Thyroid gland (tissue), 4 donors: ENCODE results near the gene IZUMO2.

Experiments used
- POLR2A ChIP-seq, 2 donors: fragments of 450-650 bp; IDR thresholded peaks; one replicate each; pipeline ENCODE4 v1.6.1; 2017; ENCODE audit warnings: antibody characterized with exemption in 2 of 2, mild to moderate bottlenecking in 2 of 2, moderate library complexity in 1 of 2
- TF ChIP-seq, protein P1 (sequence below), 6 experiments: fragments of 200-600 bp in 3 of 6; fragments of 450-650 bp in 3 of 6; sonication (generic) in 3 of 6; IDR thresholded peaks; one replicate each; pipeline ENCODE4 v1.5.1; 2016 to 2019; ENCODE audit warnings: antibody characterized with exemption in 6 of 6, mild to moderate bottlenecking in 2 of 6, inconsistent platforms in 1 of 6, moderate library complexity in 1 of 6

DNA sequence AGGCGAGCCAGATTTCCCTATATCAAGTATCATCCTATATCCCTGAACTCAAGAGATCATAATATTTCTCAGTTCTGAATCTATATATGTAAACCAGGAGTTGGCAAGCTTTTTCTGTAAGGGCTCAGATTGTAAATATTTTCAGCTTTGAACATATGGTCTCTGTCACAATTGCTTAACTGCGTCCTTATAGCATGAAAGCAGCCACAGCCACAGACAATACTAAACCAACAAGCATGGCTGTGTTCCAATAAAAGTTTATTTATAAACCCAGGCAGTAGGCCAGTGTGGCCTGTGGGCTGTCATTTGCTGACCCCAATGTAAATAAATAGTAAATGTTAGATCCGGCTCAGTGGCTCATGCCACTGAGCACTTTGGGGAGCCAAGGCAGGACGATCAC is 28.1 kb upstream of the IZUMO2 start:
- TF ChIP-seq, protein P1, sequence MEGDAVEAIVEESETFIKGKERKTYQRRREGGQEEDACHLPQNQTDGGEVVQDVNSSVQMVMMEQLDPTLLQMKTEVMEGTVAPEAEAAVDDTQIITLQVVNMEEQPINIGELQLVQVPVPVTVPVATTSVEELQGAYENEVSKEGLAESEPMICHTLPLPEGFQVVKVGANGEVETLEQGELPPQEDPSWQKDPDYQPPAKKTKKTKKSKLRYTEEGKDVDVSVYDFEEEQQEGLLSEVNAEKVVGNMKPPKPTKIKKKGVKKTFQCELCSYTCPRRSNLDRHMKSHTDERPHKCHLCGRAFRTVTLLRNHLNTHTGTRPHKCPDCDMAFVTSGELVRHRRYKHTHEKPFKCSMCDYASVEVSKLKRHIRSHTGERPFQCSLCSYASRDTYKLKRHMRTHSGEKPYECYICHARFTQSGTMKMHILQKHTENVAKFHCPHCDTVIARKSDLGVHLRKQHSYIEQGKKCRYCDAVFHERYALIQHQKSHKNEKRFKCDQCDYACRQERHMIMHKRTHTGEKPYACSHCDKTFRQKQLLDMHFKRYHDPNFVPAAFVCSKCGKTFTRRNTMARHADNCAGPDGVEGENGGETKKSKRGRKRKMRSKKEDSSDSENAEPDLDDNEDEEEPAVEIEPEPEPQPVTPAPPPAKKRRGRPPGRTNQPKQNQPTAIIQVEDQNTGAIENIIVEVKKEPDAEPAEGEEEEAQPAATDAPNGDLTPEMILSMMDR (IDR thresholded peaks at IDR 0.05) = no peak
- no peak for TF ChIP-seq POLR2A (IDR thresholded peaks at IDR 0.05)
